Upper lobe of left lung (tissue), 4 donors: ENCODE data around the gene COL2A1.

Experiments used
- EP300 ChIP-seq, 4 donors: sonication (generic); formaldehyde crosslinking; IDR thresholded peaks; one replicate each; pipeline ENCODE4 v1.5.1; 2017; ENCODE audit warnings: antibody characterized with exemption in 4 of 4, control low read depth in 2 of 4
- POLR2A ChIP-seq, 4 donors: fragments of 450-650 bp; IDR thresholded peaks; one replicate each; pipeline ENCODE4 v1.5.1; 2016 to 2017; ENCODE audit warnings: antibody characterized with exemption in 4 of 4, mild to moderate bottlenecking in 2 of 4
- TF ChIP-seq, protein P1 (sequence below), 6 experiments: fragments of 450-650 bp in 4 of 6; fragments of 200-600 bp in 2 of 6; sonication (generic) in 2 of 6; IDR thresholded peaks; one replicate each; pipeline ENCODE4 v1.5.1; 2016 to 2019; ENCODE audit warnings: antibody characterized with exemption in 6 of 6

- TF ChIP-seq POLR2A (IDR thresholded peaks at IDR 0.05), result no peak
- TF ChIP-seq, protein P1, sequence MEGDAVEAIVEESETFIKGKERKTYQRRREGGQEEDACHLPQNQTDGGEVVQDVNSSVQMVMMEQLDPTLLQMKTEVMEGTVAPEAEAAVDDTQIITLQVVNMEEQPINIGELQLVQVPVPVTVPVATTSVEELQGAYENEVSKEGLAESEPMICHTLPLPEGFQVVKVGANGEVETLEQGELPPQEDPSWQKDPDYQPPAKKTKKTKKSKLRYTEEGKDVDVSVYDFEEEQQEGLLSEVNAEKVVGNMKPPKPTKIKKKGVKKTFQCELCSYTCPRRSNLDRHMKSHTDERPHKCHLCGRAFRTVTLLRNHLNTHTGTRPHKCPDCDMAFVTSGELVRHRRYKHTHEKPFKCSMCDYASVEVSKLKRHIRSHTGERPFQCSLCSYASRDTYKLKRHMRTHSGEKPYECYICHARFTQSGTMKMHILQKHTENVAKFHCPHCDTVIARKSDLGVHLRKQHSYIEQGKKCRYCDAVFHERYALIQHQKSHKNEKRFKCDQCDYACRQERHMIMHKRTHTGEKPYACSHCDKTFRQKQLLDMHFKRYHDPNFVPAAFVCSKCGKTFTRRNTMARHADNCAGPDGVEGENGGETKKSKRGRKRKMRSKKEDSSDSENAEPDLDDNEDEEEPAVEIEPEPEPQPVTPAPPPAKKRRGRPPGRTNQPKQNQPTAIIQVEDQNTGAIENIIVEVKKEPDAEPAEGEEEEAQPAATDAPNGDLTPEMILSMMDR (IDR thresholded peaks at IDR 0.05), result no peak
- no peak for TF ChIP-seq EP300 (IDR thresholded peaks at IDR 0.05)
These were observed 2.9 kb upstream of the COL2A1 start for GRCh38 chr12:48007206-48007605.
